Subcutaneous abdominal adipose tissue (tissue), 5 donors: ENCODE data around the gene ACAD11.

Source experiments
- H3K27ac ChIP-seq: one replicate; pipeline ENCODE4 v1.7.0; 2013; ENCODE audit warnings: low read depth, mild to moderate bottlenecking, inconsistent platforms, low read length, moderate library complexity
- H3K27me3 ChIP-seq, 5 donors: one replicate each; pipeline ENCODE4 v1.7.0; 2013; ENCODE audit warnings: low read length in 5 of 5, inconsistent platforms in 1 of 5; ENCODE audit not compliant: control insufficient read depth in 5 of 5, insufficient read depth in 4 of 5
- H3K36me3 ChIP-seq, 5 donors: one replicate each; pipeline ENCODE4 v1.7.0; 2013; ENCODE audit warnings: low read length in 5 of 5; ENCODE audit not compliant: control insufficient read depth in 5 of 5, insufficient read depth in 5 of 5
- H3K4me1 ChIP-seq, 5 donors: one replicate each; pipeline ENCODE4 v1.7.0; 2013; ENCODE audit warnings: low read length in 5 of 5, mild to moderate bottlenecking in 3 of 5, moderate library complexity in 1 of 5; ENCODE audit not compliant: control insufficient read depth in 5 of 5, insufficient read depth in 5 of 5
- H3K4me3 ChIP-seq, 5 donors: one replicate each; pipeline ENCODE4 v1.7.0; 2013; ENCODE audit warnings: low read length in 5 of 5, low read depth in 1 of 5
- H3K9ac ChIP-seq, 5 donors: one replicate each; pipeline ENCODE4 v1.7.0; 2013; ENCODE audit warnings: low read length in 5 of 5, mild to moderate bottlenecking in 4 of 5, moderate library complexity in 3 of 5
- H3K9me3 ChIP-seq, 5 donors: one replicate each; pipeline ENCODE4 v1.7.0; 2013; ENCODE audit warnings: low read length in 5 of 5; ENCODE audit not compliant: control insufficient read depth in 5 of 5
- donor health status: healthy.
- donor health status: healthy.
- donor health status: healthy.
- donor health status: healthy.
- donor health status: healthy.

Gene ACAD11

GRCh38 chr3:132659365-132660051 is at the start of gene ACAD11:
Gene ACAD11 (minus strand): TSS chr3:132659809. CDS start chr3:132659751, 58 bp downstream.
- H3K27me3 ChIP-seq = no peaks in the 10 kb centered on the region
- H3K27ac ChIP-seq = peak within 1 kb of the TSS; percentile 92

DNA sequence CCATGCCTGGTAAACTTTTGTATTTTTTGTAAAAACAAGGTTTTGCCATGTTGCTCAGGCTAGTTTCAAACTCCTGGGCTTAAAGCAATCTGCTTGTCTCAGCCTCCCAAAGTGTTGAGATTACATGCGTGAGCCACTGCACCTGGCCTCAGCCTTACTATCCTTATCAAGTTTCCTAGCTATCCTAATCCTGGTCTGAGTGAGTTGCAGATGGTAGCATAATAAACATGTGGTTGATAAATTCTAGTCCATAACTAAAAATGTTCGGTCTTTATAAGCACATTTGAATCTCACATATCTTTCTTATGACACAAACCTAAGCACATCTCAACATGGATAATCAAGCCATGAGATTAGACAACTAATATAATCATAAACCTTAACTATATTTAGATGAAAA is 44.1 kb upstream of the ACAD11 start:
- Histone ChIP-seq H3K9me3 (no peaks in the 10 kb centered on the region), H3K4me1 (no peaks in the 10 kb centered on the region), H3K27ac (no peak overlapping the region), H3K4me3 (no peak overlapping the region), H3K36me3 (peaks cover 54 to 72% (median 63%) of the 10 kb centered on the region in 5 donors), H3K9ac (no peak overlapping the region), H3K27me3 (no peaks in the 10 kb centered on the region)

More at GRCh38 chr3:132659365-132660051, at the start of gene ACAD11:
- no peaks in the 10 kb centered on the region for H3K9me3 ChIP-seq
- peak within 1 kb of the TSS; percentile 77 to 97 (median 92) for H3K4me3 ChIP-seq
- H3K36me3 ChIP-seq = no peaks in the 10 kb centered on the region
- H3K4me1 ChIP-seq = peaks cover 3 to 54% (median 39%) of the 10 kb centered on the region in 5 donors
- peak within 1 kb of the TSS; percentile 82 to 93 (median 89) for H3K9ac ChIP-seq

- no peaks in the 10 kb centered on the region for H3K4me1 ChIP-seq
- H3K36me3 ChIP-seq = peaks cover 67 to 89% (median 73%) of the 10 kb centered on the region in 5 donors
- no peaks in the 10 kb centered on the region for H3K27me3 ChIP-seq
- no peak overlapping the region for H3K27ac ChIP-seq
- no peak overlapping the region for H3K9ac ChIP-seq
- no peak overlapping the region for H3K4me3 ChIP-seq
- no peaks in the 10 kb centered on the region for H3K9me3 ChIP-seq
Observed at GRCh38 chr3:132695422-132695821, 35.8 kb upstream of the ACAD11 start.

GRCh38 chr3:132694991-132695390 is 35.4 kb upstream of the ACAD11 start:
- no peaks in the 10 kb centered on the region for H3K9me3 ChIP-seq
- peaks cover 67 to 89% (median 73%) of the 10 kb centered on the region in 5 donors for H3K36me3 ChIP-seq
- no peaks in the 10 kb centered on the region for H3K4me1 ChIP-seq
- H3K4me3 ChIP-seq = no peak overlapping the region
- H3K27me3 ChIP-seq = no peaks in the 10 kb centered on the region
- no peak overlapping the region for H3K27ac ChIP-seq
- no peak overlapping the region for H3K9ac ChIP-seq

GRCh38 chr3:132690040-132690439 is 30.4 kb upstream of the ACAD11 start:
- Histone ChIP-seq H3K4me1 (no peaks in the 10 kb centered on the region), H3K36me3 (peaks cover 63 to 80% (median 73%) of the 10 kb centered on the region in 5 donors), H3K4me3 (no peak overlapping the region), H3K27ac (no peak overlapping the region), H3K27me3 (no peaks in the 10 kb centered on the region), H3K9me3 (no peaks in the 10 kb centered on the region), H3K9ac (no peak overlapping the region)

GRCh38 chr3:132682201-132682600 is 22.6 kb upstream of the ACAD11 start:
- Histone ChIP-seq H3K27ac (no peak overlapping the region), H3K36me3 (peaks cover 32 to 67% (median 45%) of the 10 kb centered on the region in 5 donors), H3K9ac (no peak overlapping the region), H3K9me3 (no peaks in the 10 kb centered on the region), H3K4me3 (no peak overlapping the region), H3K4me1 (no peaks in the 10 kb centered on the region), H3K27me3 (no peaks in the 10 kb centered on the region)

DNA sequence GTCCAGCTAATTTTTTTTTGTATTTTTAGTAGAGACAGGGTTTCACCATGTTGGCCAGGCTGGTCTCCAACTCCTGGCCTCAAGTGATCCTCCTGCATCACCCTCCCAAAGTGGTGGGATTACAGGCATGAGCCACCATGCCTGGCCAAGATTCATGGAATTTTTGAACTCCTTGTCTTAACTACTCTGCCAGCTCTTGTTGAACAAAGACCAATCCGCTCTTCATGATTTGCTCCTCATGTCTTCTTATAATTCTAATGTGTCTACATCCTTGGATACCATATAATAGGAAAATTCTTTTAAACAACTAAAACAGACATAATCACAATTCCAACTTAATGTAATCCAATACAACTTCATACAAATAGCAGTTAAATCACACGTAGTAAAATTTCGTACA is 21.8 kb upstream of the ACAD11 start:
- Histone ChIP-seq H3K9me3 (no peaks in the 10 kb centered on the region), H3K4me3 (no peak overlapping the region), H3K36me3 (peaks cover 32 to 74% (median 51%) of the 10 kb centered on the region in 5 donors), H3K27ac (no peak overlapping the region), H3K27me3 (no peaks in the 10 kb centered on the region), H3K9ac (no peak overlapping the region), H3K4me1 (no peaks in the 10 kb centered on the region)

DNA sequence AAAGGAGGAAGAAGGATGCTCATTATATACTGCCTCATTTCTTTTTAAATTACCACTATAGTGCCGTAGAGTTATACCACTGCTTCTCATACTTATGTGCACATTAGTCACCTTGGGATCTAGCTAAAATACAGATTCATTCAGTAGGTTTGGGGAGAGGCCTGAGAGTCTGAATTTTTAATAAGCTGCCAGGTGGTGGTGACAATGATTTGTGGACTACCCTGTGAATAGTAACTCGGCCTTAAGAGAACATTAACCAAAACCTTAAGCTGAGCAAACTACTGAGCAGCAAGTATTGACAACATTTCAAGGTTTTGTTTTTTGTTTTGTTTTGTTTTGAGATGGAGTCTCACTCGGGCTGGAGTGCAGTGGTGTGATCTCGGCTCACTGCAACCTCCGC is 20.3 kb upstream of the ACAD11 start:
- Histone ChIP-seq H3K9me3 (no peaks in the 10 kb centered on the region), H3K27me3 (no peaks in the 10 kb centered on the region), H3K4me1 (no peaks in the 10 kb centered on the region), H3K9ac (no peak overlapping the region), H3K36me3 (peaks cover 27 to 75% (median 60%) of the 10 kb centered on the region in 5 donors), H3K4me3 (no peak overlapping the region), H3K27ac (no peak overlapping the region)

DNA sequence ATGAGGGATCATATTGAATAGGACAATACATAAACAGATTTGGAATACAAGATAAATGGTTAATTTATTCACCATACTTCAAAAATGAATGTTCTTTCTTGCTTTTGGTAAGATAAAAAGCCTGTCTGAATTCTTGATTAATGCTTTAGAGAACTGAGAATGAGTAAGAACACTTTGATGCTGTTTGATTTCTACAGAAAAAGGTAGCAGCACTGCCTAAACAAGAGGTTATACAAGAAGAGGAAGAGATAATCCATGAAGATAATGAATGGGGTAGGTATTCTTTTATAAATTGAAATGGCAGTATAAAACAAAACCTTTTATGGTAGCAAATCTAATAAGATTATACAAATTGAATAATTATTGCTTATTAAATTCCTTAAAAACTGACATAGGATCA is 15.8 kb upstream of the ACAD11 start:
- no peaks in the 10 kb centered on the region for H3K4me1 ChIP-seq
- H3K4me3 ChIP-seq = no peak overlapping the region
- no peaks in the 10 kb centered on the region for H3K9me3 ChIP-seq
- peaks cover 32 to 64% (median 59%) of the 10 kb centered on the region in 5 donors for H3K36me3 ChIP-seq
- H3K27ac ChIP-seq = no peak overlapping the region
- no peaks in the 10 kb centered on the region for H3K27me3 ChIP-seq
- H3K9ac ChIP-seq = no peak overlapping the region

DNA sequence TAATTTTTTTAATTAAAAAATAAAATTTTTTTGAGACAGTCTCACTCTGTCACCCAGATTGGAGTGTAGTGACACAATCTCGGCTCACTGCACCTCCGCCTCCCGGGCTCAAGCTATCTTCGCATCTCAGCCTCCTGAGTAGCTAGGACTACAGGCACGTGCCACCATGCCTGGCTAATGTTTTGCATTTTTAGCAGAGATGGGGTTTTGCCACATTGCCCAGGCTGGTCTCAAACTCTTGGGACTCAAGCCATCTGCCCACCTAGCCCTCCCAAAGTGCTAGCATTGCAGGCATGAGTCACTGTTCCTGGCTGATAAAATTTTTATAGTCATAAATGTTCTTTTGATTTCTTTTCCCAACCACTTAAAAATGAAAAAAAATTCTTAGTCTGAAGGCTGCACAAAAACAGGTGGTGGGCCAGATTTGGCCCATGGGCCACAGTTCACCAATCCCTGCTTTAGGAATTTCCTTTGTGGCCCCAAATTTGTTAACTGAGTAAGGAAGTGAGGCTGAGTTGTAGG is 9.7 kb upstream of the ACAD11 start:
- peaks cover 0 to 3% (median 0%) of the 10 kb centered on the region in 5 donors for H3K4me1 ChIP-seq
- peaks cover 18 to 31% (median 26%) of the 10 kb centered on the region in 5 donors for H3K36me3 ChIP-seq
- no peaks in the 10 kb centered on the region for H3K27me3 ChIP-seq
- H3K27ac ChIP-seq = no peak overlapping the region
- H3K4me3 ChIP-seq = no peak overlapping the region
- H3K9ac ChIP-seq = no peak overlapping the region
- H3K9me3 ChIP-seq = no peaks in the 10 kb centered on the region
